ENCODE data around the gene SLC35F6.
A peak's percentile ranks its signal among the peaks of the same experiment; 100 is the strongest.

The SLC35F6 gene

GRCh38 chr2:26764078-26764887, at the start of gene SLC35F6:
SLC35F6 (plus strand) TSS chr2:26764284; CDS start chr2:26764350, 66 bp downstream.
- DNase-seq (ENCODE audit: low spot score) = peak; percentile 61

- DNase-seq (ENCODE audit: low spot score) = no peak
Measured at GRCh38 chr2:26715528-26716270, 48.4 kb upstream of the SLC35F6 start.

- no peak for DNase-seq (ENCODE audit: low spot score)
Measured at GRCh38 chr2:26716340-26716739, 47.7 kb upstream of the SLC35F6 start.

- no peak for DNase-seq (ENCODE audit: low spot score)
Measured at GRCh38 chr2:26716769-26717168, 47.3 kb upstream of the SLC35F6 start.

GRCh38 chr2:26717362-26717761, 46.7 kb upstream of the SLC35F6 start:
- DNase-seq (ENCODE audit: low spot score) = no peak

- no peak for DNase-seq (ENCODE audit: low spot score)
Measured at GRCh38 chr2:26718949-26719686, 45.0 kb upstream of the SLC35F6 start.

GRCh38 chr2:26720322-26721114, 43.6 kb upstream of the SLC35F6 start:
- DNase-seq (ENCODE audit: low spot score) = no peak

GRCh38 chr2:26721115-26722032, 42.7 kb upstream of the SLC35F6 start:
- DNase-seq (ENCODE audit: low spot score) = no peak

- DNase-seq (ENCODE audit: low spot score) = no peak
Measured at GRCh38 chr2:26722328-26722727, 41.8 kb upstream of the SLC35F6 start.

- no peak for DNase-seq (ENCODE audit: low spot score)
Measured at GRCh38 chr2:26722911-26723310, 41.2 kb upstream of the SLC35F6 start.

GRCh38 chr2:26723475-26723874, 40.6 kb upstream of the SLC35F6 start:
- DNase-seq (ENCODE audit: low spot score) = no peak

GRCh38 chr2:26723991-26724750, 39.9 kb upstream of the SLC35F6 start:
- DNase-seq (ENCODE audit: low spot score) = peak; percentile 68

- DNase-seq (ENCODE audit: low spot score) = no peak
Measured at GRCh38 chr2:26724784-26725520, 39.1 kb upstream of the SLC35F6 start.

- DNase-seq (ENCODE audit: low spot score) = no peak
Measured at GRCh38 chr2:26725521-26725820, 38.6 kb upstream of the SLC35F6 start.

GRCh38 chr2:26726228-26726627, 37.9 kb upstream of the SLC35F6 start:
- no peak for DNase-seq (ENCODE audit: low spot score)

- no peak for DNase-seq (ENCODE audit: low spot score)
Measured at GRCh38 chr2:26727641-26728561, 36.2 kb upstream of the SLC35F6 start.

GRCh38 chr2:26729311-26729710, 34.8 kb upstream of the SLC35F6 start:
- DNase-seq (ENCODE audit: low spot score) = no peak

All from COLO829 (cell line).